HFFc6 (cell line): ENCODE data around the gene HSPBP1. TPM values are rescaled to one million over a fixed set of nuclear protein-coding genes. Genes with fewer than 3 reads are reported as not detected.
"Not testable (repeated sequence)": the region's sequence is repeated elsewhere in the genome, so short reads cannot be mapped to it uniquely, and the experiment has no call there.

Experiments
- DNase-seq: peaks from one replicate; pipeline ENCODE4 v3.0.0-alpha.2; 2018
- H3K27ac Mint-ChIP-seq: 2 replicates; pipeline ENCODE4 v1.8.0; 2020; ENCODE audit warnings: mild to moderate bottlenecking, mixed read lengths
- H3K27me3 Mint-ChIP-seq: 2 replicates; pipeline ENCODE4 v1.8.0; 2021; ENCODE audit warnings: mild to moderate bottlenecking, moderate library complexity, mixed read lengths; ENCODE audit not compliant: insufficient read depth
- H3K36me3 Mint-ChIP-seq: 2 replicates; pipeline ENCODE4 v1.8.0; 2021; ENCODE audit warnings: low read depth, mixed read lengths
- H3K4me1 Mint-ChIP-seq: 2 replicates; pipeline ENCODE4 v1.8.0; 2020; ENCODE audit warnings: low read depth, mixed read lengths
- H3K4me3 Mint-ChIP-seq: 2 replicates; pipeline ENCODE4 v1.8.0; 2020; ENCODE audit warnings: mild to moderate bottlenecking, moderate library complexity, mixed read lengths
- H3K9me3 Mint-ChIP-seq: 2 replicates; pipeline ENCODE4 v1.8.0; 2020; ENCODE audit warnings: mild to moderate bottlenecking, mixed read lengths
- CTCF ChIP-seq: fragments of 200-600 bp; sonication (generic); IDR thresholded peaks from 2 replicates; pipeline ENCODE4 v1.5.0; 2021; ENCODE audit warnings: antibody characterized with exemption, mild to moderate bottlenecking
- total RNA-seq, 6 experiments: library from RNA; stranded (reverse); fragmentation: NEBNext Ultra II Directional; extraction: Animal tissue kit (Norgen Biotek cat#: 25700); gene quantifications; 2 replicates in 1 of 6; 3 replicates in 5 of 6; pipeline ENCODE4 v1.2.3, GENCODE V29; 2021

The HSPBP1 gene
- total RNA-seq, 6 experiments from 2014 or later: 37.5 to 43.1 (median 42.5) TPM

- Mint-ChIP-seq H3K9me3 (no peaks in the 10 kb centered on the region), H3K27ac (no peak overlapping the region), H3K4me1 (no peaks in the 10 kb centered on the region), H3K4me3 (no peak overlapping the region), H3K27me3 (peaks cover 8% of the 10 kb centered on the region), H3K36me3 (peaks cover 10% of the 10 kb centered on the region)
- no peak for TF ChIP-seq CTCF
- no peak for DNase-seq
Observed at GRCh38 chr19:55227241-55228014, 52.5 kb downstream of the HSPBP1 start.

- Mint-ChIP-seq H3K27me3 (peaks cover 8% of the 10 kb centered on the region), H3K4me3 (no peak overlapping the region), H3K4me1 (no peaks in the 10 kb centered on the region; the same call in 1 of the 2 replicates), H3K36me3 (peaks cover 10% of the 10 kb centered on the region), H3K27ac (no peak overlapping the region; the same call in 1 of the 2 replicates), H3K9me3 (no peaks in the 10 kb centered on the region)
- no peak for TF ChIP-seq CTCF
- no peak for DNase-seq
Observed at GRCh38 chr19:55226788-55227187, 53.1 kb downstream of the HSPBP1 start.

GRCh38 chr19:55226273-55226672 is 53.6 kb downstream of the HSPBP1 start:
- peaks cover 13% of the 10 kb centered on the region for H3K36me3 Mint-ChIP-seq
- peaks cover 8% of the 10 kb centered on the region for H3K27me3 Mint-ChIP-seq
- H3K9me3 Mint-ChIP-seq: no peaks in the 10 kb centered on the region; the same call in 1 of the 2 replicates
- no peak overlapping the region for H3K27ac Mint-ChIP-seq
- H3K4me3 Mint-ChIP-seq: no peak overlapping the region
- peaks cover 4% of the 10 kb centered on the region; the same call in 1 of the 2 replicates for H3K4me1 Mint-ChIP-seq
- no peak for DNase-seq
- TF ChIP-seq CTCF: no peak

GRCh38 chr19:55225415-55225958 is 54.4 kb downstream of the HSPBP1 start:
- no peak for DNase-seq
- H3K27me3 Mint-ChIP-seq: peaks cover 8% of the 10 kb centered on the region
- no peak overlapping the region for H3K27ac Mint-ChIP-seq
- H3K4me1 Mint-ChIP-seq: peaks cover 4% of the 10 kb centered on the region; the same call in 1 of the 2 replicates
- H3K36me3 Mint-ChIP-seq: peaks cover 20% of the 10 kb centered on the region
- TF ChIP-seq CTCF: no peak
- peaks cover 7% of the 10 kb centered on the region for H3K9me3 Mint-ChIP-seq
- H3K4me3 Mint-ChIP-seq: no peak overlapping the region; the same call in 1 of the 2 replicates

GRCh38 chr19:55224679-55225414 is 55.1 kb downstream of the HSPBP1 start:
- H3K27me3 Mint-ChIP-seq, H3K4me3 Mint-ChIP-seq: not testable (repeated sequence)
- peaks cover 10% of the 10 kb centered on the region for H3K9me3 Mint-ChIP-seq

More at GRCh38 chr19:55224679-55225414, 55.1 kb downstream of the HSPBP1 start:
- not testable (repeated sequence) for DNase-seq, H3K4me1 Mint-ChIP-seq, H3K27ac Mint-ChIP-seq
- H3K36me3 Mint-ChIP-seq: peaks cover 24% of the 10 kb centered on the region
